ENCODE measurements around the gene BCL7B.

BCL7B gene

DNA sequence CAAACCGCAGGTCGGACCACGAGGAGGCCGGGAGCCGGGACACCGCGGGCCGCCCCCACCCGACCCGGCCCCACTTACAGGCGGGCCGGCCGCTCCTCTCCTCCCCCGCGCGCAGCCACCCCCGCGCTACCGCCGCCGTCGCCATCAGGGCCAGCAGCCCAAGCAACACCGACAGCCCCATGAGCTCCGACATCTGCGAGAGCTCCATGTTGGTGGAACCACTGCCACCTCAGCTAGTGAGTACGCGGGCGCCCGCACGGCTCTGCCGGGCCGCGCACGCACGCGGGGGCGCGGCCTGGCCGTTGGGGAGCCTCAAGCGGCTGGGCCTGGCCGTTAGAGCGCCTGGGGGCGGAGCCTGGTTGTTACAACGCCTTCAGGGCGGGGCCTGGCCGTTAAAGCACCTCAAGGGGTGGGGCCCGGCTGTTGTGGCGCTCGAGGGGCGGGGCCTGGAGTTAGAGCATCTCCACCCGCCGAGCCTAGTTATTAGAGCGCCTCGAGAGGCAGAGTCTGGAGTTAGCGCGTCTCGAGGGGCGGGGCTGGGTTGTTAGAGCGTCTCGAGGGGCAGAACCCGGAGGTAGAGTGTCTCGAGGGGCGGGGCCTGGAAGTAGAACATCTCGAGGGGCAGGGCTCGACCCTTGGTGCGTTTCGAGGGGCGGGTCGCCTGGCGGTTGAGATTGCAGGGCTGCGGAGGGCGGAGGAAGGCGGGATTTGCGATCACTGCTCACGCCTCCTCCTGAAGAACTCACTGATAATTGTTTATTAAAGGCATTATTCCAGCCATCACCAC, 21.0 kb upstream of the BCL7B start, which contains the start of gene TBL2:
TSS of gene TBL2 (minus strand) at position 238 of the 787 bp plus-strand sequence. CDS start at position 208, 30 bp downstream.
- TF ChIP-seq EZH2phosphoT487 (IDR thresholded peaks at IDR 0.05; ENCODE audit: borderline replicate concordance, low read length) = no peak
- TF ChIP-seq, protein P1, sequence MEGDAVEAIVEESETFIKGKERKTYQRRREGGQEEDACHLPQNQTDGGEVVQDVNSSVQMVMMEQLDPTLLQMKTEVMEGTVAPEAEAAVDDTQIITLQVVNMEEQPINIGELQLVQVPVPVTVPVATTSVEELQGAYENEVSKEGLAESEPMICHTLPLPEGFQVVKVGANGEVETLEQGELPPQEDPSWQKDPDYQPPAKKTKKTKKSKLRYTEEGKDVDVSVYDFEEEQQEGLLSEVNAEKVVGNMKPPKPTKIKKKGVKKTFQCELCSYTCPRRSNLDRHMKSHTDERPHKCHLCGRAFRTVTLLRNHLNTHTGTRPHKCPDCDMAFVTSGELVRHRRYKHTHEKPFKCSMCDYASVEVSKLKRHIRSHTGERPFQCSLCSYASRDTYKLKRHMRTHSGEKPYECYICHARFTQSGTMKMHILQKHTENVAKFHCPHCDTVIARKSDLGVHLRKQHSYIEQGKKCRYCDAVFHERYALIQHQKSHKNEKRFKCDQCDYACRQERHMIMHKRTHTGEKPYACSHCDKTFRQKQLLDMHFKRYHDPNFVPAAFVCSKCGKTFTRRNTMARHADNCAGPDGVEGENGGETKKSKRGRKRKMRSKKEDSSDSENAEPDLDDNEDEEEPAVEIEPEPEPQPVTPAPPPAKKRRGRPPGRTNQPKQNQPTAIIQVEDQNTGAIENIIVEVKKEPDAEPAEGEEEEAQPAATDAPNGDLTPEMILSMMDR (IDR thresholded peaks at IDR 0.05; ENCODE audit: low read depth, low read length, poor library complexity, severe bottlenecking) = peak; percentile 36
- H3K36me3 ChIP-seq (ENCODE audit: control insufficient read depth, low read length) = peaks cover 34% of the 10 kb centered on the region
- H3K9me2 ChIP-seq (replicated peaks; ENCODE audit: control insufficient read depth, low read length) = no peaks in the 10 kb centered on the region
- H3K4me3 ChIP-seq (ENCODE audit: low read length) = peak within 1 kb of the TSS; percentile 84
- peaks cover 4% of the 10 kb centered on the region for H3F3A ChIP-seq (ENCODE audit: control insufficient read depth, insufficient read depth)
- peaks cover 38% of the 10 kb centered on the region for H3K79me2 ChIP-seq (ENCODE audit: control insufficient read depth, low read length)
- peak within 1 kb of the TSS; percentile 91 for H3K4me2 ChIP-seq (ENCODE audit: low read length)
- no peaks in the 10 kb centered on the region for H3K9me3 ChIP-seq (ENCODE audit: control insufficient read depth, insufficient read depth, low read length)
- H3K27ac ChIP-seq (ENCODE audit: low read depth, low read length) = peak within 1 kb of the TSS; percentile 62
- H3K27me3 ChIP-seq (ENCODE audit: control insufficient read depth, low read length) = 0 out of 2 replicates have a peak, but pooled peaks cover 2% of the 10 kb centered on the region
- H4K20me1 ChIP-seq (ENCODE audit: control insufficient read depth, insufficient read depth, low read depth, low read length) = 0 out of 2 replicates have a peak, but pooled peaks cover 3% of the 10 kb centered on the region
- peaks cover 18% of the 10 kb centered on the region for H3K4me1 ChIP-seq (ENCODE audit: control insufficient read depth, low read length)

- peak overlapping the region; percentile 84 for H3K4me3 ChIP-seq (ENCODE audit: low read length)
- H3K9me3 ChIP-seq (ENCODE audit: control insufficient read depth, insufficient read depth, low read length) = no peaks in the 10 kb centered on the region
- no peaks in the 10 kb centered on the region for H3K9me2 ChIP-seq (replicated peaks; ENCODE audit: control insufficient read depth, low read length)
- peaks cover 18% of the 10 kb centered on the region for H3K4me1 ChIP-seq (ENCODE audit: control insufficient read depth, low read length)
- TF ChIP-seq, protein P1 (IDR thresholded peaks at IDR 0.05; ENCODE audit: low read depth, low read length, poor library complexity, severe bottlenecking) = no peak
- no peak for TF ChIP-seq EZH2phosphoT487 (IDR thresholded peaks at IDR 0.05; ENCODE audit: borderline replicate concordance, low read length)
- 0 out of 2 replicates have a peak, but pooled peaks cover 3% of the 10 kb centered on the region for H4K20me1 ChIP-seq (ENCODE audit: control insufficient read depth, insufficient read depth, low read depth, low read length)
- H3K27ac ChIP-seq (ENCODE audit: low read depth, low read length) = peak overlapping the region; percentile 62
- H3K36me3 ChIP-seq (ENCODE audit: control insufficient read depth, low read length) = peaks cover 42% of the 10 kb centered on the region
- H3K79me2 ChIP-seq (ENCODE audit: control insufficient read depth, low read length) = peaks cover 38% of the 10 kb centered on the region
- H3K27me3 ChIP-seq (ENCODE audit: control insufficient read depth, low read length) = 0 out of 2 replicates have a peak, but pooled peaks cover 2% of the 10 kb centered on the region
- peaks cover 4% of the 10 kb centered on the region for H3F3A ChIP-seq (ENCODE audit: control insufficient read depth, insufficient read depth)
- peak overlapping the region; percentile 91 for H3K4me2 ChIP-seq (ENCODE audit: low read length)
Measured at GRCh38 chr7:73577627-73578341, 20.3 kb upstream of the BCL7B start.

DNA sequence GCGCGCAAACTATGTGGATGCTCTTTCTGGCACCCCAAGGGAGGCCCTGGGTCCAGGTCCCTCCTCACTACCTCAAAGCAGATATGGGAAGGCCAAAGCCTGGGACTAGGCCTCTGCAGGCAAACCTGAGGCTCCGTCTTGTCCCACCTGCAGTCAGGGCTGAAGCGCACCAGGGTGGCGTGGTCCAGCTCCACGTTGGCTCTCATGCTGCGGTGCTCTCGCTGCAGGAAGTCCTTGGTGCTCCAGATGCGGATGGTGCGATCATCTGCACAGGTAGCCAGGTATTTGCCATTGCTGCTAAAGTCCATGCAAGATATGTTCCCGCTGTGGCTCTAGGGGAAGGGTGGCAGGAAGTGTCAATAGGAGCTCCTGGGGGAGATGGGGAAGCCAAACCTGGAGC, 16.3 kb upstream of the BCL7B start:
- Histone ChIP-seq H3K9me2 (replicated peaks; ENCODE audit: control insufficient read depth, low read length) (no peaks in the 10 kb centered on the region), H3K27me3 (ENCODE audit: control insufficient read depth, low read length) (no peaks in the 10 kb centered on the region), H3F3A (ENCODE audit: control insufficient read depth, insufficient read depth) (no peaks in the 10 kb centered on the region), H3K4me2 (ENCODE audit: low read length) (no peak overlapping the region), H3K4me3 (ENCODE audit: low read length) (no peak overlapping the region), H3K4me1 (ENCODE audit: control insufficient read depth, low read length) (peaks cover 14% of the 10 kb centered on the region), H3K27ac (ENCODE audit: low read depth, low read length) (no peak overlapping the region), H3K36me3 (ENCODE audit: control insufficient read depth, low read length) (peaks cover 80% of the 10 kb centered on the region), H3K79me2 (ENCODE audit: control insufficient read depth, low read length) (peaks cover 38% of the 10 kb centered on the region), H3K9me3 (ENCODE audit: control insufficient read depth, insufficient read depth, low read length) (no peaks in the 10 kb centered on the region), H4K20me1 (ENCODE audit: control insufficient read depth, insufficient read depth, low read depth, low read length) (0 out of 2 replicates have a peak, but pooled peaks cover 3% of the 10 kb centered on the region)
- no peak for TF ChIP-seq EZH2phosphoT487 (IDR thresholded peaks at IDR 0.05; ENCODE audit: borderline replicate concordance, low read length)
- TF ChIP-seq, protein P1 (IDR thresholded peaks at IDR 0.05; ENCODE audit: low read depth, low read length, poor library complexity, severe bottlenecking) = no peak

Measured in DOHH2 (cell line).